A549 (cell line): ENCODE results near the gene DGKD. TPM values are rescaled to one million over a fixed set of nuclear protein-coding genes. Genes with fewer than 3 reads are reported as not detected.
A peak's percentile ranks its signal among the peaks of the same experiment; 100 is the strongest.

ENCODE experiments used
- ATAC-seq, 2 experiments: fragments of 200-7000 bp in 1 of 2; fragments of >200 bp in 1 of 2; cut with Nextera tagmentation in 1 of 2; cut with Tn5 transposase in 1 of 2; 3 replicates each; pipeline versions ENCODE4 v1.8.0 to v1.9.1; 2018 to 2020; ENCODE audit warnings: mild to moderate bottlenecking in 1 of 2, moderate library complexity in 1 of 2
- CTCF ChIA-PET: fragments of 300-600 bp; sonication (Branson Sonifier 250); formaldehyde crosslinking; extraction: SDS; loops from one replicate; lab custom pipeline; 2021; ENCODE audit warnings: antibody characterized with exemption, inconsistent platforms; lab: Yijun Ruan, JAX
- POLR2A ChIA-PET: fragments of 350-600 bp; formaldehyde crosslinking; extraction: SDS; loops from one replicate; lab custom pipeline; 2021; ENCODE audit warnings: antibody characterized with exemption, inconsistent platforms; lab: Yijun Ruan, JAX
- DNase-seq, 2 experiments: peaks; one replicate each; pipeline versions ENCODE4 v3.0.0 to v3.0.0-alpha.2; 2011 to 2016; ENCODE audit warnings: low read depth in 1 of 2, low spot score in 1 of 2
- FAIRE-seq: peaks from 2 replicates; lab custom pipeline; 2011; peaks lifted over from hg19 to GRCh38; lab: Jason Lieb, UNC
- H3K27ac ChIP-seq, 2 experiments: fragments of >200 bp; sonication (Bioruptor Twin); formaldehyde crosslinking; 3 replicates each; pipeline ENCODE4 v1.5.1; 2016 to 2017
- H3K4me1 ChIP-seq: fragments of >200 bp; sonication (Bioruptor Twin); formaldehyde crosslinking; 3 replicates; pipeline ENCODE4 v1.6.1; 2016
- H3K4me2 ChIP-seq: fragments of >200 bp; sonication (Bioruptor Twin); formaldehyde crosslinking; 3 replicates; pipeline ENCODE4 v1.6.1; 2016
- H3K4me3 ChIP-seq: fragments of >200 bp; sonication (Bioruptor Twin); formaldehyde crosslinking; 3 replicates; pipeline ENCODE4 v1.5.1; 2016
- H3K9me3 ChIP-seq: fragments of >200 bp; sonication (Bioruptor Twin); formaldehyde crosslinking; 3 replicates; pipeline ENCODE4 v1.6.1; 2016
- CEBPB ChIP-seq, 2 experiments: fragments of >200 bp in 1 of 2; sonication (Bioruptor Twin) in 1 of 2; formaldehyde crosslinking in 1 of 2; IDR thresholded peaks; 2 replicates each; pipeline ENCODE4 v1.6.1; 2012 to 2016
- CHD4 ChIP-seq: fragments of 200-600 bp; sonication (generic); IDR thresholded peaks from 2 replicates; pipeline ENCODE4 v1.6.1; 2016; ENCODE audit warnings: antibody characterized with exemption, mild to moderate bottlenecking, borderline replicate concordance
- ESRRA ChIP-seq: fragments of 150-350 bp; IDR thresholded peaks from 2 replicates; pipeline ENCODE4 v1.6.1; 2014; ENCODE audit warnings: mild to moderate bottlenecking, low read length, borderline replicate concordance
- FOSL2 ChIP-seq, 2 experiments: fragments of 450-650 bp in 1 of 2; fragments of >200 bp in 1 of 2; sonication (Bioruptor Twin) in 1 of 2; formaldehyde crosslinking; IDR thresholded peaks; 2 replicates each; pipeline versions ENCODE4 v1.5.0 to v1.6.1; 2016 to 2020; ENCODE audit warnings: mild to moderate bottlenecking in 1 of 2, moderate library complexity in 1 of 2
- FOXS1 ChIP-seq: fragments of 250-450 bp; sonication (Bioruptor Pico); IDR thresholded peaks from 2 replicates; pipeline ENCODE4 v1.5.0; 2020; ENCODE audit warnings: mild to moderate bottlenecking, moderate library complexity
- GATA3 ChIP-seq: IDR thresholded peaks from 2 replicates; pipeline ENCODE4 v1.6.1; 2012; ENCODE audit warnings: borderline replicate concordance
- HEYL ChIP-seq: fragments of 250-450 bp; sonication (Bioruptor Pico); IDR thresholded peaks from 2 replicates; pipeline ENCODE4 v1.8.0; 2021; ENCODE audit warnings: mild to moderate bottlenecking, moderate library complexity
- HMGXB4 ChIP-seq: fragments of 250-450 bp; sonication (Bioruptor Pico); IDR thresholded peaks from 2 replicates; pipeline ENCODE4 v1.5.0; 2021; ENCODE audit warnings: mild to moderate bottlenecking, moderate library complexity, borderline replicate concordance
- HOXB13 ChIP-seq: fragments of 250-450 bp; sonication (Bioruptor Pico); IDR thresholded peaks from 2 replicates; pipeline ENCODE4 v1.5.0; 2020; ENCODE audit warnings: low read depth, mild to moderate bottlenecking, moderate library complexity
- HOXB5 ChIP-seq: fragments of 250-450 bp; sonication (Bioruptor Pico); IDR thresholded peaks from 2 replicates; pipeline ENCODE4 v1.5.0; 2020; ENCODE audit warnings: mild to moderate bottlenecking, moderate library complexity
- KDM5A ChIP-seq: fragments of 200-600 bp; sonication (generic); IDR thresholded peaks from 2 replicates; pipeline ENCODE4 v1.6.1; 2016; ENCODE audit warnings: antibody characterized with exemption, mild to moderate bottlenecking
- MAX ChIP-seq: IDR thresholded peaks from 2 replicates; pipeline ENCODE4 v1.6.1; 2012
- MYC ChIP-seq: IDR thresholded peaks from 2 replicates; pipeline ENCODE4 v1.6.1; 2012; ENCODE audit warnings: mild to moderate bottlenecking, inconsistent platforms, low read length, improper control_type of control experiment, borderline replicate concordance
- NR3C1 ChIP-seq: fragments of >200 bp; sonication (Bioruptor Twin); formaldehyde crosslinking; IDR thresholded peaks from 3 replicates; pipeline ENCODE4 v1.6.1; 2017
- RAD21 ChIP-seq, 2 experiments: fragments of >200 bp in 1 of 2; sonication (Bioruptor Twin) in 1 of 2; formaldehyde crosslinking in 1 of 2; IDR thresholded peaks in 1 of 2; conservative IDR thresholded peaks in 1 of 2; 2 replicates in 1 of 2; 3 replicates in 1 of 2; pipeline ENCODE4 v1.6.1; 2012 to 2018; ENCODE audit warnings: inconsistent platforms in 1 of 2
- RARB ChIP-seq: fragments of 250-450 bp; sonication (Bioruptor Pico); IDR thresholded peaks from 2 replicates; pipeline ENCODE4 v1.8.0; 2021; ENCODE audit warnings: mild to moderate bottlenecking, moderate library complexity
- RCOR1 ChIP-seq: fragments of 150-350 bp; IDR thresholded peaks from 2 replicates; pipeline ENCODE4 v1.6.1; 2014; ENCODE audit warnings: antibody characterized with exemption, low read length, low read depth
- REST ChIP-seq: fragments of 200-600 bp; sonication (generic); IDR thresholded peaks from 2 replicates; pipeline ENCODE4 v1.6.1; 2016; ENCODE audit warnings: antibody characterized with exemption, mild to moderate bottlenecking, moderate library complexity
- SMC3 ChIP-seq: fragments of >200 bp; sonication (Bioruptor Twin); formaldehyde crosslinking; IDR thresholded peaks from 3 replicates; pipeline ENCODE4 v1.6.1; 2018; ENCODE audit warnings: inconsistent platforms
- TFCP2L1 ChIP-seq: fragments of 250-450 bp; sonication (Bioruptor Pico); IDR thresholded peaks from 2 replicates; pipeline ENCODE4 v1.5.0; 2021; ENCODE audit warnings: mild to moderate bottlenecking
- ZNF302 ChIP-seq: fragments of 250-450 bp; sonication (Bioruptor Pico); IDR thresholded peaks from 2 replicates; pipeline ENCODE4 v1.9.0; 2021; ENCODE audit warnings: inconsistent platforms, mild to moderate bottlenecking, moderate library complexity
- WGBS: methylation state at CpG from one replicate; pipeline ENCODE4 v1.1.6; 2017; ENCODE audit errors: missing lambda C conversion rate; 5-methylcytosine and 5-hydroxymethylcytosine counted together
- polyA plus RNA-seq, 4 experiments: library from polyadenylated mRNA; depleted of rRNA in 3 of 4; stranded (reverse); fragments of >200 nt; fragmentation: RNase III in 1 of 4; extraction: RNeasy Plus Mini Kit Qiagen cat#74134 plus additional on column Dnase treatment in 1 of 4; gene quantifications; 2 replicates in 3 of 4; 3 replicates in 1 of 4; pipeline ENCODE4 v1.2.3, GENCODE V29; 2011 to 2017
- TF ChIP-seq, protein P1 (sequence below): fragments of 250-450 bp; sonication (Bioruptor Pico); IDR thresholded peaks from 2 replicates; pipeline ENCODE4 v1.5.0; 2020; ENCODE audit warnings: low read depth, mild to moderate bottlenecking, moderate library complexity
- TF ChIP-seq, protein P2 (sequence below): fragments of >200 bp; sonication (Bioruptor Twin); formaldehyde crosslinking; IDR thresholded peaks from 2 replicates; pipeline ENCODE4 v1.6.1; 2016

Gene DGKD
- polyA plus RNA-seq, 2 of the 4 experiments (the other 2 are of a cell fraction): 68.8 to 99.6 TPM

DNA sequence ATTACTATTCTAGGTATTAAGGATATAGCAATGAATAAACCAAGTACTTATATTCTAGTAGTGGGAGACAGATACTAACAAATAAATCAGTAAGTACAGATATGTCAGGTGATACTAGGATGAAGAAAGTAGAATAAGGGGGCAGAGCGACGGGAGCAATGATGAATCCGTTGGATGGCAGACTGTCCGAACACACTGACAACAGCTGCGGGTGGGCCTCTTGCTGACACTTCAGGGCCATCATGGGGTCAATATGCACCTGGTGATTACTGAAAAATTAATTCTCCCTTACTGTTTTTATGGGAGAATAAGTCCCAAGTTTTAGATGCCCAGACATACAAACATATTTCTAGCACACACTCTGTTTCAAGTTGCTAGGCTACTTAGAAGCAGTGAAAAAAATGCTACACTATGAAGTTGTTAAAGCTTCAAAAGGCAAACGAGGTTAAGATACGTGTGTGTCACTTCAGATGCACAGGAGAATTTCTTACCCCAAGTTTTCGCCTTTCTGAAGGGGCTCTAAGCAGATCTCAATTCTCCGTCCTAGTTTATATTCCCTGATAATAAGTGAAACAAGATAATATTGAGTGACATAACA is 133.6 kb downstream of the DGKD start:
- peaks cover 28% of the 10 kb centered on the region for H3K9me3 ChIP-seq
- DNase-seq (peak; percentile 33 to 68), ATAC-seq (peak; percentile 45 to 48; a peak in 4 of 6 replicates), FAIRE-seq (no peak)
- no peak overlapping the region for H3K4me3 ChIP-seq
- TF ChIP-seq HOXB5: 0 out of 2 replicates have a peak, but pooled peaks have one; percentile 65
- TF ChIP-seq KDM5A: no peak
- peak; percentile 67; the same call in 1 of the 2 replicates for TF ChIP-seq HOXB13 (CRISPR knock-in tag)
- no peak for TF ChIP-seq MYC
- no peak for TF ChIP-seq FOSL2 (IDR thresholded peaks at IDR 0.05)
- no peak for TF ChIP-seq FOSL2 (CRISPR knock-in tag; IDR thresholded peaks at IDR 0.05)
- TF ChIP-seq CEBPB (IDR thresholded peaks at IDR 0.05): no peak
- no peak for TF ChIP-seq ESRRA
- TF ChIP-seq RARB (CRISPR knock-in tag): no peak
- TF ChIP-seq TFCP2L1 (CRISPR knock-in tag): no peak
- TF ChIP-seq, protein P1, sequence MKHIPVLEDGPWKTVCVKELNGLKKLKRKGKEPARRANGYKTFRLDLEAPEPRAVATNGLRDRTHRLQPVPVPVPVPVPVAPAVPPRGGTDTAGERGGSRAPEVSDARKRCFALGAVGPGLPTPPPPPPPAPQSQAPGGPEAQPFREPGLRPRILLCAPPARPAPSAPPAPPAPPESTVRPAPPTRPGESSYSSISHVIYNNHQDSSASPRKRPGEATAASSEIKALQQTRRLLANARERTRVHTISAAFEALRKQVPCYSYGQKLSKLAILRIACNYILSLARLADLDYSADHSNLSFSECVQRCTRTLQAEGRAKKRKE: 0 out of 2 replicates have a peak, but pooled peaks have one; percentile 49
- no peak for TF ChIP-seq REST
- no peak for TF ChIP-seq RAD21 (conservative IDR thresholded peaks at IDR 0.05 in 1 of 2, IDR thresholded peaks at IDR 0.05 in 1 of 2)
- TF ChIP-seq SMC3: no peak
- no peak for TF ChIP-seq HMGXB4 (CRISPR knock-in tag)
- no peak for TF ChIP-seq MAX
- TF ChIP-seq RCOR1: no peak
- TF ChIP-seq HEYL (CRISPR knock-in tag): no peak
- no peak for TF ChIP-seq GATA3
- TF ChIP-seq, protein P2, sequence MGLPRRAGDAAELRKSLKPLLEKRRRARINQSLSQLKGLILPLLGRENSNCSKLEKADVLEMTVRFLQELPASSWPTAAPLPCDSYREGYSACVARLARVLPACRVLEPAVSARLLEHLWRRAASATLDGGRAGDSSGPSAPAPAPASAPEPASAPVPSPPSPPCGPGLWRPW: no peak
- no peak for TF ChIP-seq ZNF302
- TF ChIP-seq NR3C1: no peak
- TF ChIP-seq FOXS1 (CRISPR knock-in tag): no peak
- TF ChIP-seq CHD4: no peak
- WGBS: 21% methylated on average over 9 of the region's 9 CpGs
- H3K4me1 ChIP-seq: peaks cover 48% of the 10 kb centered on the region
- H3K27ac ChIP-seq: peak overlapping the region; percentile 98 to 99
- ChIA-PET CTCF (interaction anchor here (0.8 to 1.5 kb wide), 4 partner anchors 11 to 462 kb away, joined by 3 to 4 read pairs (median 4); no protein-coding TSS in a partner anchor), POLR2A (interaction anchor here (1.2 kb wide), 1 partner anchor 212 kb away, joined by 4 read pairs; no protein-coding TSS in a partner anchor)
- H3K4me2 ChIP-seq: peak overlapping the region; percentile 43
